ENCODE data around the gene TIAM2.

GRCh38 chr6:155190677-155191076 is 195.6 kb downstream of the TIAM2 start:
- TF ChIP-seq POLR2A (IDR thresholded peaks at IDR 0.05) (no peak), EP300 (IDR thresholded peaks at IDR 0.05; ENCODE audit: low read depth) (no peak)

All from transverse colon (tissue), 1 donor.